ENCODE measurements around the gene NRN1.

- no peak for TF ChIP-seq TEAD4 (IDR thresholded peaks at IDR 0.05)
- TF ChIP-seq, protein P1, sequence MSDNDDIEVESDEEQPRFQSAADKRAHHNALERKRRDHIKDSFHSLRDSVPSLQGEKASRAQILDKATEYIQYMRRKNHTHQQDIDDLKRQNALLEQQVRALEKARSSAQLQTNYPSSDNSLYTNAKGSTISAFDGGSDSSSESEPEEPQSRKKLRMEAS (IDR thresholded peaks at IDR 0.05), result no peak
- TF ChIP-seq ZBTB7A (IDR thresholded peaks at IDR 0.05; ENCODE audit: low read depth), result no peak
- TF ChIP-seq YY1 (IDR thresholded peaks at IDR 0.05; ENCODE audit: low read depth), result no peak
- no peak for TF ChIP-seq NFIC (IDR thresholded peaks at IDR 0.05)
- TF ChIP-seq EGR1 (IDR thresholded peaks at IDR 0.05), result no peak
- TF ChIP-seq TCF12 (IDR thresholded peaks at IDR 0.05; ENCODE audit: low read depth), result no peak
- TF ChIP-seq, protein P2, sequence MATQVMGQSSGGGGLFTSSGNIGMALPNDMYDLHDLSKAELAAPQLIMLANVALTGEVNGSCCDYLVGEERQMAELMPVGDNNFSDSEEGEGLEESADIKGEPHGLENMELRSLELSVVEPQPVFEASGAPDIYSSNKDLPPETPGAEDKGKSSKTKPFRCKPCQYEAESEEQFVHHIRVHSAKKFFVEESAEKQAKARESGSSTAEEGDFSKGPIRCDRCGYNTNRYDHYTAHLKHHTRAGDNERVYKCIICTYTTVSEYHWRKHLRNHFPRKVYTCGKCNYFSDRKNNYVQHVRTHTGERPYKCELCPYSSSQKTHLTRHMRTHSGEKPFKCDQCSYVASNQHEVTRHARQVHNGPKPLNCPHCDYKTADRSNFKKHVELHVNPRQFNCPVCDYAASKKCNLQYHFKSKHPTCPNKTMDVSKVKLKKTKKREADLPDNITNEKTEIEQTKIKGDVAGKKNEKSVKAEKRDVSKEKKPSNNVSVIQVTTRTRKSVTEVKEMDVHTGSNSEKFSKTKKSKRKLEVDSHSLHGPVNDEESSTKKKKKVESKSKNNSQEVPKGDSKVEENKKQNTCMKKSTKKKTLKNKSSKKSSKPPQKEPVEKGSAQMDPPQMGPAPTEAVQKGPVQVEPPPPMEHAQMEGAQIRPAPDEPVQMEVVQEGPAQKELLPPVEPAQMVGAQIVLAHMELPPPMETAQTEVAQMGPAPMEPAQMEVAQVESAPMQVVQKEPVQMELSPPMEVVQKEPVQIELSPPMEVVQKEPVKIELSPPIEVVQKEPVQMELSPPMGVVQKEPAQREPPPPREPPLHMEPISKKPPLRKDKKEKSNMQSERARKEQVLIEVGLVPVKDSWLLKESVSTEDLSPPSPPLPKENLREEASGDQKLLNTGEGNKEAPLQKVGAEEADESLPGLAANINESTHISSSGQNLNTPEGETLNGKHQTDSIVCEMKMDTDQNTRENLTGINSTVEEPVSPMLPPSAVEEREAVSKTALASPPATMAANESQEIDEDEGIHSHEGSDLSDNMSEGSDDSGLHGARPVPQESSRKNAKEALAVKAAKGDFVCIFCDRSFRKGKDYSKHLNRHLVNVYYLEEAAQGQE (IDR thresholded peaks at IDR 0.05; ENCODE audit: low read depth), result no peak
Observed at GRCh38 chr6:5962794-5963193, 43.9 kb downstream of the NRN1 start.

All from Ishikawa (cell line).